ENCODE results near the gene CPNE5.

The CPNE5 gene

GRCh38 chr6:36833182-36833789 lies 6.0 kb downstream of the CPNE5 start:
- DNase-seq, result no peak

- DNase-seq, result no peak
Measured at GRCh38 chr6:36832313-36832712, 6.9 kb downstream of the CPNE5 start.

GRCh38 chr6:36830577-36830976 lies 8.7 kb downstream of the CPNE5 start:
- no peak for DNase-seq

- DNase-seq, result peak; percentile 85
Measured at GRCh38 chr6:36829919-36830544, 9.2 kb downstream of the CPNE5 start.

- peak; percentile 60 for DNase-seq
Measured at GRCh38 chr6:36827261-36828079, 11.8 kb downstream of the CPNE5 start.

GRCh38 chr6:36826520-36827227 lies 12.6 kb downstream of the CPNE5 start:
- DNase-seq, result no peak

- no peak for DNase-seq
Measured at GRCh38 chr6:36825994-36826393, 13.2 kb downstream of the CPNE5 start.

- no peak for DNase-seq
Measured at GRCh38 chr6:36825452-36825851, 13.8 kb downstream of the CPNE5 start.

GRCh38 chr6:36824253-36824652 lies 15.0 kb downstream of the CPNE5 start:
- DNase-seq, result no peak

GRCh38 chr6:36823421-36824096 lies 15.7 kb downstream of the CPNE5 start:
- DNase-seq, result no peak

- DNase-seq, result no peak
Measured at GRCh38 chr6:36822506-36823269, 16.6 kb downstream of the CPNE5 start.

- DNase-seq, result no peak
Measured at GRCh38 chr6:36821581-36822335, 17.5 kb downstream of the CPNE5 start.

- no peak for DNase-seq
Measured at GRCh38 chr6:36820700-36821580, 18.3 kb downstream of the CPNE5 start.

GRCh38 chr6:36818756-36819155 lies 20.5 kb downstream of the CPNE5 start:
- DNase-seq, result no peak

GRCh38 chr6:36817847-36818246 lies 21.4 kb downstream of the CPNE5 start:
- no peak for DNase-seq

- no peak for DNase-seq
Measured at GRCh38 chr6:36817176-36817817, 21.9 kb downstream of the CPNE5 start.

GRCh38 chr6:36815962-36816735 lies 23.1 kb downstream of the CPNE5 start:
- DNase-seq, result no peak

GRCh38 chr6:36814249-36814648 lies 25.0 kb downstream of the CPNE5 start:
- no peak for DNase-seq

GRCh38 chr6:36813526-36813925 lies 25.7 kb downstream of the CPNE5 start:
- DNase-seq, result no peak

Data from left hindlimb (tissue), 1 donor.